GM21786 (cell line): ENCODE results near the gene PKDREJ.

Experiments
- ATAC-seq: cut with Tn5 transposase; IDR thresholded peaks from one replicate; pipeline ENCODE4 v1.9.1; 2021; ENCODE audit not compliant: unreplicated experiment

The PKDREJ gene

DNA sequence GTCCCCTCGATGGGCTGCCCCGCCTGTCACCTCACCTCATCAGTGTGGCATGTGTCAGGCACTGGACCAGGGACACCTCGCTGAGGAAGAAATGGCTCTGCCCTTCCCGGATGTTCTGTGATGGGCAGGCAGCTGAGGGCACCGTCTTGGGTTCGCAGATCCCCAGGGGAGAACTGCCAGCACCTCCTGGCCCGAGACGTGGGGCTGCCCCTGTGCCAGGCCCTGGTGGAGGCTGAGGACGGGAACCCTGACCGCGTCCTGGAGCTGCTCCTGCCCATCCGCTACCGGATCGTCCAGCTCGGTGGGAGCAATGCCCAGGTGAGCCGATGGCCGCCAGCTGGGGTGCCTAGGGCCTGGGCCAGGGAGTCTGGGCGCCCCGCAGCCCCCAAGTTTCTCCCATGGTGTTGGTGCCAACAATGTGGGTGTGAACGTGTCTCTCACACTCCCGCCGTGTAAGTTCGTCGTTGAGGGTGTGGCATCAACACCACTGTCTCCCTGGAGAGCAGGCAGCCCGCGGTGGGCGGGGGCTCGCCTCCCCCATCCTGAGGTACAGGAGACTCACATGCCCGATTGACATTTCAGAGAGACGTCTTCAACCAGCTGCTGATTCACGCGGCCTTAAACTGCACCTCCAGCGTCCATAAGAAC lies 26.2 kb upstream of the PKDREJ start:
- no peak for ATAC-seq

GRCh38 chr22:46288846-46289243 lies 25.7 kb upstream of the PKDREJ start:
- no peak for ATAC-seq

- peak; percentile 78 for ATAC-seq
These were observed 25.0 kb upstream of the PKDREJ start for GRCh38 chr22:46287873-46288751.

GRCh38 chr22:46286941-46287872 lies 24.1 kb upstream of the PKDREJ start:
- ATAC-seq = no peak

DNA sequence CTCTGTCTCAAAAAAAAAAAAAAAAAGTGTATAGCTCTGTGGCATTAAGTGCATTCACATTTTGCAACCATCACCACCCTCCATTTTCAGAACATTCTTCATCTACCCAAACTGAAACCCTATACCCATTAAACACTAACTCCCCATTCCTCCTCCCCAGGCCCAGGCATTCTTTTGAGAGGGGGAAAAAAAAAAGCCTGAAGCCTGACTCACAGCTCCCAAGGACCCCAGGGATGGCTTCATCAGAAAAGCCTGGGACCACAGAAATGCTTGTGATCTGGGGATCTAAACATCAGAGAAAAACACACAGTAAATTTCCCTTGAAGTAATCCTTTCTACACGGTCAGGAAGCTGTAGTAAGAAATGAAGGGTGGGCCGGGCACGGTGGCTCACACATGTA lies 22.9 kb upstream of the PKDREJ start:
- no peak for ATAC-seq

DNA sequence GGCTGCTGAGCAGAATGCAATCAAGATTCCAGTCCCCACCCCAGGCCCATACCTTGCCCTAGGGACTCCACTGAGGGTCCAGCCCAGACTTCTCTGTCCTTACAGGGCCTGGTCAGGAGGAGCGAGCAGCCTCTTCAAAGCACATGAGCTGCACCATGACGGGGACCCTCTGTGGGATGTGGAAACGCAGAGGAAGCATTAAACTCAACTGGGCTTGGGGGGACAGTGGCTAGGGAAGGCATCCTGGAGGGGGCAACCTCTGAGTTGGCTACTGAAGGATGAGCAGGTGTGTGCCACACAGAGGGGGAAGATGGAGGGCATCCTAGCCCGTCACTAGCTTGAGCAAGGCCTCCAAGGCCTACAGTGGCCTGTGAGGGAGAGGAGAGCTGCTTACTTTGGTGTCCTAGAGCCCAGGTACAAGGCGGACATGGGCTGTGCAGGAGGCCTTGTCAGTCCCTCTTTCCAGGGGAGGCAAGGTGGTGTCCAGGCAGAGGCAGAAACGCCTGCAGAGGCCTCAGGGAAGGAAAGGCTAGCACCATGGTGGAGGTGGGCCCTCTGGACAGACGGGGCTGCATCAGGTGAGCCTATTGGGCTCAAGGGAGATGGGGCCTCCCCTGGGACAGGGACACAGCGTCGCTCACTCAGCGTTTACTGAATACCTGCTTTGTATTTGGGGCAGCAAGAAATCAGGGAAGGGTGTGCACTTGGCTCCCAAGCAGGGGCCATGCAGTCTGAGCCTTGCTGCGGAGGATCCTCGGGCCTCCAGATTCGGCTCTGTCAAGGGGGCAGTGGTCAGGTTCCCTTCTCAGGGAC lies 18.9 kb upstream of the PKDREJ start:
- no peak for ATAC-seq

DNA sequence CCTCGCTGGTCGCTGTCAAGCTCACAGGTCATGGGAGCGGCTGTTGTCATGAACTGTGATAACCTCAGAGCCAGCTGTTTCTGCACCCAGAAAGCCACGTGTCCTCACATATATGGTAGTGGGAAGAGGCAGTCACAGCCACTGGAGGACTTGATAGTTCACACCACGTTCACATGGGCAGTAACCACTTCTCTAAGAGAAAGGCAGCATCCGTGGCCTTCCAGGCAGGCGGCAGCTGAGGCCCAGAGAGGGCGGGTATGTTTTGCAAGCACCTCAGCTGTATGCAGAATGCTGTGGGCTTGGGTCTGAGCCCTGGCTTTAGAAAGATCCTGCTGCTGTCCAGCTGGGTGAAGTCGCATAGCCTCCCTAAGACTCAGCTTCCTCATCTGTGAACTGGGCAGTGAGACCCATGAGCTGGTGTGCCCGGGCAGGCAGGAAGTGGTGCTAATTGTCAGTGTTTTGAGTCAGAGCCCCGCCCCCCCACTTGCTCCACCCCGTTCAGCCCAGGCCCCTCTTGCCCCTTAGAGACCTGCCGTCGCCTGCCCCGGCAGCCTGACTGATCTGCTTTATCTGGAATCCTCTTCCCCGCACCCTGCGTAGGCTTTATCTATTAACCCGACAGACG lies 18.0 kb upstream of the PKDREJ start:
- ATAC-seq = no peak

DNA sequence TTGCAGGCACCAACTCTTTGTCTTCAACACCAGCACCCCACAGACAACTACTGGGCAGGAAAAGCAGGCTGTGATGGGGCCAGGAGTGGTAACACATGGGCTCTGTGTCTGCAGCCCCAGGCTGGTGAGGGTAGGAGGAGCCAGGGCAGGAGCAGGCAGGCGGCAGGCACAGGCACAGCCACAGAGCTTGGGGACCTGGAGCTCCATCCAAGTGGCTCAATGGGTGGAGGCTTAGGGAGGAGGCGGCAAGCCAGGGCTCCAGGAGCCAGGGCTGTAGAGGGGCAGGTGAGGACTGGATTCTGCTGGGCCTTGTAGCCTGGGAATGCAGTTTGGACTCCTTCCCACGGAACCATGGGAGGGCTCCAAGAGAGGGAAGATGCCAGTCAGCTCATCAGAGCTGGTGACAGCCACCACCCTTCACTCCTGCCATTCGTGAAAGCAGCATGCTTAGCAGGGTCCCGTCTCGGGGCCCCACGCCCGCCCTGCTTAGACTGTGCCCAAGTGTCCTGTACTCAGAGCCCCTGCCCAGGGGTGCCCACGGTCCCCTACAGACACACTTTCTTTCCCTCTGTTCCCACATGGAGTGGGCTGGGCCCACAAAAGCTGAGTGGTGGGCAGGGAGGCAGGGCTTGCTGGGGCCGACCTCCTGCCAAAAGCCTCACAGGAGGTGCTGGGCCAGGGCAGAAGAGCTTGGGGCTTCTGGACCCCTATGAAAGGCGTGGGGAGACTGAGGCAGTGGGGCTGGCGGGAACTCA lies 17.1 kb upstream of the PKDREJ start:
- ATAC-seq = no peak

DNA sequence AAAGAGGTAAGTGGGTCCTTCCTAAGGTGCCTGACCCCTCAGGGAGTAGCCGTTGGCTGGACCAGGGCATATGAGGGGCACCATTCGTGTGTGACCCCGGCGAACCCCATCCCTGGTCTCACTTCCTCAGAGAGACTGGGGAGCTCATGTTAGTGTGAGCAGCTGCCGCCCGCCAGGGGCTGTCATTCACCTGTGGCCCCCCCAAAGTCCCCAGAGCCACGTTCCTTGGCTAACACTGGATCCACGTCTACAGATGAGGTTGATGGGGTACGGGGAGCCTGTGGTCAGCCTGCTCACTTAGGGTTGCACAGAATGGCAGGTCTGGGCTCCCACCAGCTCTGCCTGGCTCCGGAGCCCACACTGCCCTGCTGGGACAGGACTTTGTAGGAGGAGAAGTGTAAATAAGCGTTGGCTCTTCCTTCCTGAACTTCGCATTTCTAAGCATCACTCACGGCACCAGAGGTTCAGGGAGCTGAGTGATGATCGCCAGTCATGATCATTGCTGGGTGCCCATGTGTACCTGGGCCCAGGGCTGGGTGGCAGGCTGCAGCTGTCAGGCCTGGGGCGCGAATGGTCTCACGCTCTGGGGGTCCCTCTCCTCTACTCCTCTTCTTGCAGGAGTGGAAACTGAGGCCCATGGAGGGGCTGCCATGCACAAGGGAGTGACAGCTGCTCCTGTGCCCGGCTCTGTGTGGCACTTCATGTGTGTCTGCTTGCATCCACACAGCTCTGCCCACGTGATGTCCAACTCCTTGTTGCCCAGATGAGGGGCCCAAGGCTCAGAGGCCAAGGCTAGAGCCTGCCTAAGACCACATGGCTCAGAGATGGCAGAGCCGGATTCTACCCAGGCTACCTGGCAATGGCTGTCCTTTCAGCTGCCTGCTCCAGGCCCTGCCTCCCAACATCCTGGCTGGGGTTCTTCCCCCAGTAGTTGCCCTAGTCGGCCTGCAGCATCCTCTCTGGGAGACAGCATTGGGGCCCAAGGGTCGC lies 15.8 kb upstream of the PKDREJ start:
- ATAC-seq = no peak

GRCh38 chr22:46276563-46276962 lies 13.4 kb upstream of the PKDREJ start:
- ATAC-seq = no peak

DNA sequence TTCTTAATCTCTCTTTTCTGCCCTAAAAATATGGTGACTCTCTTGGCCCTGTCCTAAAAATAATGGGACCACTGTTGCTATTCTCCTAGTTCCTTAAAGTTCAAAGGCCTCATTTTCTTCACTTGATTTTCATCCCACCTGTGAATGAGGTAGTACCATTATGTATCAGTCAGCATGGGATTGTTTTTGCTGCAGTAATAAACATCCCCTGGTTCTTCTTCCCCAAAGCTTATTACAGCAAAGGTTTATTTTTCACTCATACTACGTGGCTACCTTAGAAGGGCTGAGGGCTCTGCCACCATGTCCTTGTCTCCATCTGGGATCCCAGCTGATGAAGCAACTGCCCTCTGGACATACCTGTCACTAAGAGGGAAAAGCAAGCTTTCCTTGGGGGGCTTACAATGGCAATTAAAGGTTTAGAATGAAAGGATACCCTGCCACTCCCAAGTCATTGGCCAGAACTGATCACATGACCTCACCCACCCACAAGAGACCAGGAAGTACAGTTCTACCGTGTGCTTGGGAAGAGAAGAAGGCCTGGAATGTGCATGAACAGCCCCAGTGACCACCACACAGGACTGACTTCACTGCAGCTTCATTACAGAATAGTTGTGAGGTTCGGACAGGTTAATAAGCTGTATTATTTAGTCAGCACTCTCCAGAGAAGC lies 12.4 kb upstream of the PKDREJ start:
- no peak for ATAC-seq

DNA sequence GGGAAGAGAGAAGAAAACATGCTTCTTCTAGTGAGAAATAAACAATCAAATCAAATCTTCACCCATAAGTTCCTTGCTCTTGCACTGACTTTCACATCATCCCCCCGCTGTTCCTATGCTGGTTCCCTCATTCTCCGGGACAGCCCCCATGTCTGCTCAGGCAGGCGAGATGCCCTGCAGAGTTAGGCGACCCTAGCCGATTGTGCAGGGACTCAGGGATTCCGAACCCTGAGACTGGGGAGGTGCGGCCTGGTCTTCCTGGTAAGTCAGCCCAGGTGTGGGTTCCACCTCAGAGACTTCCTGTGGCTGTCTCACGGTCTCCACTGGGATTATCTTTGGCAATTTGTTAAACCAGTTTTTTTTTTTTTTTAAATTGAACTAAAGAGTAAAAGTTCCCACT lies 11.2 kb upstream of the PKDREJ start:
- ATAC-seq = no peak

GRCh38 chr22:46273432-46274148 lies 10.4 kb upstream of the PKDREJ start:
- no peak for ATAC-seq

DNA sequence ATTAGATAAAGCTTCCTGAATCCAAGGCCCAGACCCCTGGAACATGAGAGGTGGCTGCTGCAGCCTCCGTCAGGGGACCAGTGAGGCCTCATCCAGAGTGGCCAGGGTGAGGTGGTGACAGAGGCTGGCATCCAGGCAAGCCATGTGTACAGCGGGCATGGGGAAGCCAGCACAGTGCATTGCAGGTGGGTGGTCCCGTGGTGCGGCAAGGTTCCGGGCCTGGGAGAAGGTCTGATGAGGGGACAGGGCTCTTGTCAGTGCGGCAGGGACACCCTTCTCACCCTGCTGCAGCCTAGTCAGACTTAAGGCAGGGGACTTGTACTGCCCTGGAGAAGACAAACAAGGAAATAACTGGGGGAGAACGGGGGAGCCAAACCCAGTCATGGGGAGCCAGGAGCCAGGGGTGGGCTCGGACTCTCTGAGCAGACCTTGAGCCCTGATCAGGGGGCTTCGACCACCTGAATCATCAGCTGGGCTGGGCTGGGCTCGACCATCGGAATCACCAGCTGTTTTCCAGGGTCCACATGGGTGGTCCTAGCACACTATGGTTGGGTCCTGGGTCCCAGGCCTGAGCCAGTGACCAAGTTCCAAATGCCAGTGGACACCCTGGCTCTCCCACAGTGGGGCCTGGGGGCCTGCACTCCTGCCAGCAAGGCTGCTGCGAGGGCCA lies 9.8 kb upstream of the PKDREJ start:
- ATAC-seq = no peak

- no peak for ATAC-seq
These were observed 9.1 kb upstream of the PKDREJ start for GRCh38 chr22:46272196-46272595.

GRCh38 chr22:46269564-46269963 lies 6.4 kb upstream of the PKDREJ start:
- ATAC-seq = no peak
